MCF 10A (cell line): Measurements from ENCODE around the gene LRP1B. TPM values are rescaled to one million over a fixed set of nuclear protein-coding genes. Genes with fewer than 3 reads are reported as not detected.

Experiments used
- BruUV-seq: library from RNA; stranded (reverse); fragments of 400-500 nt; replicated peaks from 2 replicates; lab custom pipeline; 2021; lab: Mats Ljungman, UMichigan
- CTCF ChIA-PET: fragments of 300-600 bp; sonication (Branson Sonifier 250); formaldehyde crosslinking; extraction: SDS; loops from one replicate; lab custom pipeline; 2021; ENCODE audit warnings: antibody characterized with exemption, inconsistent platforms; lab: Yijun Ruan, JAX
- POLR2A ChIA-PET: fragments of 300-600, 350-650 bp; sonication (Branson Sonifier 250); formaldehyde crosslinking; extraction: SDS; loops from one replicate; lab custom pipeline; 2020; ENCODE audit warnings: antibody characterized with exemption, inconsistent platforms; lab: Yijun Ruan, JAX
- DNase-seq: peaks from one replicate; pipeline ENCODE4 v3.0.0-alpha.2; 2018; ENCODE audit not compliant: unreplicated experiment
- H3K27ac Mint-ChIP-seq: one replicate; pipeline ENCODE4 v1.8.0; 2022; ENCODE audit warnings: mild to moderate bottlenecking, low read depth, mixed read lengths; ENCODE audit not compliant: unreplicated experiment
- H3K27me3 Mint-ChIP-seq: one replicate; pipeline ENCODE4 v1.8.0; 2022; ENCODE audit warnings: mixed read lengths; ENCODE audit not compliant: insufficient read depth, unreplicated experiment
- H3K36me3 Mint-ChIP-seq: one replicate; pipeline ENCODE4 v1.8.0; 2022; ENCODE audit warnings: mild to moderate bottlenecking, moderate library complexity, mixed read lengths; ENCODE audit not compliant: insufficient read depth, unreplicated experiment
- H3K4me1 Mint-ChIP-seq: one replicate; pipeline ENCODE4 v1.8.0; 2022; ENCODE audit warnings: mixed read lengths; ENCODE audit not compliant: insufficient read depth, unreplicated experiment
- H3K4me3 Mint-ChIP-seq: one replicate; pipeline ENCODE4 v1.8.0; 2022; ENCODE audit warnings: mild to moderate bottlenecking, moderate library complexity, mixed read lengths; ENCODE audit not compliant: unreplicated experiment
- H3K9me3 Mint-ChIP-seq: one replicate; pipeline ENCODE4 v1.8.0; 2022; ENCODE audit warnings: mixed read lengths; ENCODE audit not compliant: unreplicated experiment
- CTCF ChIP-seq: fragments of 200-600 bp; IDR thresholded peaks from one replicate; pipeline ENCODE4 v1.8.0; 2022; ENCODE audit warnings: antibody characterized with exemption, mild to moderate bottlenecking; ENCODE audit not compliant: unreplicated experiment
- intact Hi-C: fragments of 100-400 bp; cut with micrococcal nuclease; formaldehyde crosslinking; loops from 2 replicates; pipeline ENCODE4 v1.14.1; 2022
- total RNA-seq: library from RNA; stranded (reverse); gene quantifications from 2 replicates; pipeline ENCODE4 v1.2.3, GENCODE V29; 2022

LRP1B gene
- total RNA-seq, 1 experiment from 2014 or later: not detected

GRCh38 chr2:141068053-141068682, 1062.6 kb downstream of the LRP1B start:
- CTCF ChIA-PET: no interaction called here
- H3K9me3 Mint-ChIP-seq: no peaks in the 10 kb centered on the region
- intact Hi-C loops: no loop called here
- H3K4me3 Mint-ChIP-seq: no peak overlapping the region
- H3K27me3 Mint-ChIP-seq: no peaks in the 10 kb centered on the region
- POLR2A ChIA-PET: no interaction called here
- no peak overlapping the region for H3K27ac Mint-ChIP-seq
- no peak for DNase-seq
- no peak for TF ChIP-seq CTCF
- BruUV-seq: no TSS peak
- H3K4me1 Mint-ChIP-seq: no peaks in the 10 kb centered on the region
- H3K36me3 Mint-ChIP-seq: no peaks in the 10 kb centered on the region

GRCh38 chr2:141065042-141065441, 1065.8 kb downstream of the LRP1B start:
- POLR2A ChIA-PET: no interaction called here
- no peak for DNase-seq
- no TSS peak for BruUV-seq
- Mint-ChIP-seq H3K4me1 (no peaks in the 10 kb centered on the region), H3K9me3 (no peaks in the 10 kb centered on the region), H3K27me3 (no peaks in the 10 kb centered on the region), H3K36me3 (no peaks in the 10 kb centered on the region), H3K27ac (no peak overlapping the region), H3K4me3 (no peak overlapping the region)
- no peak for TF ChIP-seq CTCF
- CTCF ChIA-PET: interaction anchor here (0.7 kb wide), 1 partner anchor 135 kb away, joined by 3 read pairs; no protein-coding TSS in a partner anchor
- intact Hi-C loops: no loop called here

- no peak for TF ChIP-seq CTCF
- ChIA-PET CTCF (no interaction called here), POLR2A (no interaction called here)
- no TSS peak for BruUV-seq
- H3K27ac Mint-ChIP-seq: no peak overlapping the region
- no peaks in the 10 kb centered on the region for H3K36me3 Mint-ChIP-seq
- intact Hi-C loops: no loop called here
- DNase-seq: no peak
- H3K27me3 Mint-ChIP-seq: no peaks in the 10 kb centered on the region
- no peak overlapping the region for H3K4me3 Mint-ChIP-seq
- no peaks in the 10 kb centered on the region for H3K4me1 Mint-ChIP-seq
- no peaks in the 10 kb centered on the region for H3K9me3 Mint-ChIP-seq
Measured at GRCh38 chr2:141063406-141063805, 1067.4 kb downstream of the LRP1B start.

- POLR2A ChIA-PET: no interaction called here
Measured at GRCh38 chr2:141062443-141062842, 1068.4 kb downstream of the LRP1B start.

More at GRCh38 chr2:141062443-141062842, 1068.4 kb downstream of the LRP1B start:
- intact Hi-C loops: no loop called here
- H3K4me1 Mint-ChIP-seq: no peaks in the 10 kb centered on the region
- no TSS peak for BruUV-seq
- no peak for DNase-seq
- H3K9me3 Mint-ChIP-seq: no peaks in the 10 kb centered on the region
- H3K27me3 Mint-ChIP-seq: no peaks in the 10 kb centered on the region
- CTCF ChIA-PET: no interaction called here
- TF ChIP-seq CTCF: no peak
- H3K27ac Mint-ChIP-seq: no peak overlapping the region
- H3K36me3 Mint-ChIP-seq: no peaks in the 10 kb centered on the region
- H3K4me3 Mint-ChIP-seq: no peak overlapping the region
